Daoy (cell line): ENCODE data around the gene ARHGAP32. TPM values are rescaled to one million over a fixed set of nuclear protein-coding genes. Genes with fewer than 3 reads are reported as not detected.
A peak's percentile ranks its signal among the peaks of the same experiment; 100 is the strongest.

Experiments used
- DNase-seq: peaks from one replicate; pipeline ENCODE4 v3.0.0-alpha.2; 2015; ENCODE audit warnings: low read depth
- total RNA-seq: library from RNA; depleted of rRNA; stranded (reverse); fragments of >200 nt; shearing (Covaris generic); gene quantifications from 2 replicates; pipeline ENCODE4 v1.2.3, GENCODE V29; 2014

The ARHGAP32 gene
- total RNA-seq, 1 experiment from 2014 or later = 5.9 TPM

DNA sequence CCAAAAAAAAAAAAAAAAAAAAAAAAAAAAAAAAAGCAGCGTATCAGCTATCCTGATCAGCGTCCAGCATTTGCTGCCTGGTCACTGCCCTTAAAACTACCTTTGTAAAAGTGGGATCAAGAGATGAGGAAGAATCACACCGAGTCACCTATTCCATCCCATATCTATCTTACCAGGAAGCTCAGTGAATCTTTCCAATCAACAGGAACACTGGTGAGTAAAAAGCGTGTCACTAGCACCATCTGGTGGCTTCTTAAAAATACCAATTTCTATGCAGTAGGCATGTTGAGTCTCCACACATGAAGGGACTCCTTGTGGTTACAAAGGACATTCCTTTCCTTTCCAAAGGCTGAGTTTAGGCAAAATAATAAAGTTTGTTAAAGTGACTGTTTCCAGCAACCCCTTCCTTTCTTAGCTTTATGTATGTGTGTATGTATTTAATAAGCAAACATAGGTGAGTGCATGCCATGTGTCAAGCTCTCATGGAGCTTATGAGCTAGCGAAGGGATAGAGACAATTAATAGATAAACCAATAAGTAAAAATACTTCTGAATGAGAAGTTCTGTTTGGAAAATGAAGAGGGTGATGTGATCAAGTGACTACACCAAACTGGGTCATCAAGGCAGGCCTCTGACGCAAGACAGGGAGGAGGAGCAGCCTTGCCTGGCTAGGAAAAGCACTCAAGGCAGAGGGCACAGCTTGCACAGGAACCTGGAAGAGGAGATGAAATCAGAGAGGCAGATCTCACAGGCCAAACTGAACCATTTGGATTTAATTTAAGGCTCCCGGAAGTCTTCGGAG is 235.5 kb downstream of the ARHGAP32 start:
- peak; percentile 50 for DNase-seq

GRCh38 chr11:128955636-128956035 is 236.5 kb downstream of the ARHGAP32 start:
- DNase-seq = no peak

GRCh38 chr11:128953151-128953550 is 239.0 kb downstream of the ARHGAP32 start:
- DNase-seq = no peak

DNA sequence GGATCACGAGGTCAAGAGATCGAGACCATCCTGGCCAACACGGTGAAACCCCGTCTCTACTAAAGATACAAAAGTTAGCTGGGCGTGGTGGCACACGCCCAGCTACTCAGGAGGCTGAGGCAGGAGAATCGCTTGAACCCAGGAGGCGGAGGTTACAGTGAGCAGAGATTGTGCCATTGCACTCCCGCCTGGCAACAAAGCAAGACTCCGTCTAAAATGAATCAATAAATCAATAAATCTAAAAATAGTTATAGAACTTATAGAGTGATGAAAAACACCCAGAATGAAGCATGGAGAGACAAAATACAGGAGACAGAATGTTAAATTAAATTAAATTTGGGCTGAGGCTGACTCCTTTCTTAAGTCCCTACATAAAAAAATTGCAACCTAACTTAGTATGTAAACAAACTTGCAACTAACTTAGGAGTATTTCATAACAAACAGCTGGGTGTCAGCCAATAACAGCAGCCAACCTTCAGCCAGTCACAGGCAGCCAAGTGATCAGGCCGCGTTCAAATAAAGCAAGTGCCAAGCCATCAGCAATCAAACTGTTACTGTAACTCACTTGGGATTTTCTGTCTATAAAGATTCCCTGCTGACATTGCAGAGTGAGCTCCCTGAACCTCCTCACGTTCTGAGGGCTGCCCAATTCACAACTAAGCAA is 242.2 kb downstream of the ARHGAP32 start:
- DNase-seq = no peak

DNA sequence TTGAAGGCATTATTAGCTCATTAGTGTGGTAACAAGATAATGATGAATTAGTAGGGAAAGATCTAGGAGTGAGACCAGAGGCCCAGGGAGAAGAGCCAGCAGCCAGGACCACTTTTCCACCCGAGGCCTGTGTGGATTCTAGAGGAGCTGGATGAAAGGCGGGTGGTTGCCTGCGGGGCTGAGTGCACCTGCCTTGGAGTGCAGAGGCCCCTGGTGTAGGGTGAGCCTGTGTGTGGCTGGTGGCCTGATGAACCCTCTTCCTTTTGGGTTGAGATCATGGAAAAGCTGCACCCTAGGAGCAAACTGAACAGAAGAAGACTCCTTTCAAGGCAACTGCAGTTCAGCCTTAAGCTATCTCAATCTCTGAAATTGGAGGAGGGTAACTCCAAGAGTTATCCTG is 243.5 kb downstream of the ARHGAP32 start:
- DNase-seq = no peak

GRCh38 chr11:128947773-128948172 is 244.4 kb downstream of the ARHGAP32 start:
- DNase-seq = no peak

DNA sequence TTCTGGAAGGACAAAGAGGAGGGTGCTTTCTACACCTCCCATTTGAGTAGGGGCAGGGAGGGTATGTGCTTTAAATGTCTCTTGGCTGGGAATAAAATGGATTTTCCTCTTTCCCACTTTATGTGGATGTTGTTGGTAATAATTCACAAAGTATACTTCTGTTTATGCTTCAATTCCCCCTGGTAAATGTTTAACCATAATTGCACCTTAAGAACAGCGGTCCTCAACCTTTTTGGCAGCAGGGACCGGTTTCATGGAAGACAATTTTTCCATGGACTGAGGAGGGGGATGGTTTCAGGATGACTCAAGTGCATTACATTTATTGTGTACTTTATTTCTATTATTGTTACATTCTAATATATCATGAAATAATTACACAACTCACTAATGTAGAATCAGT is 245.5 kb downstream of the ARHGAP32 start:
- DNase-seq = no peak

DNA sequence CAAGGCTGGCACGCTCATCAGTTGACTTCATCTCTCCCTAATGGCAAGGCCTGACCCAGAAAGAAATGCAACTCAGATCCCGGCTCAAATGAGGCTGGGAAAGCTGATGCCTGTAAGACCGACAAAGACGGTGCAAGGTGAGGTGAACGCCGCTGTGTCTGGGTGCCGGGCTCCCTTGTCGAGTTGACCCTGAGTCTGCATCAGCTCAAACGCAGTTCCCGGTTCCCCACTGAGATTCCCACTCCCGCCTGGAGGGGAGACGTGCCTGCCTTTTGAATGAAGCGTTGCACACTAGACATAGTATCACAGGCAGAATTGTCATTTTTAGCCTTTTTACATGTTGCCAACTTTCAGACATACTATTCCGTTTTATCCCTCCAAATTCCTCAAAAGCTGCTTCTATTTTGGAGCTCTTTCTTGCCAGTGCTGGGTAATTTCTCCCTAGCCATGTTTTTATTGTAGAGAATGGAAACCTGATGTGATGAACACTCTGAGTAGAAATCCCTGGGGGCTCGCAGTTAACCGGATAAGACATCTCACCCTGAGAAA is 248.6 kb downstream of the ARHGAP32 start:
- DNase-seq = no peak

- no peak for DNase-seq
These were observed 249.2 kb downstream of the ARHGAP32 start, which contains the start of gene TP53AIP1 for GRCh38 chr11:128942817-128943427. TP53AIP1 (minus strand) TSS chr11:128942871; CDS start chr11:128937818, 5,053 bp downstream.

DNA sequence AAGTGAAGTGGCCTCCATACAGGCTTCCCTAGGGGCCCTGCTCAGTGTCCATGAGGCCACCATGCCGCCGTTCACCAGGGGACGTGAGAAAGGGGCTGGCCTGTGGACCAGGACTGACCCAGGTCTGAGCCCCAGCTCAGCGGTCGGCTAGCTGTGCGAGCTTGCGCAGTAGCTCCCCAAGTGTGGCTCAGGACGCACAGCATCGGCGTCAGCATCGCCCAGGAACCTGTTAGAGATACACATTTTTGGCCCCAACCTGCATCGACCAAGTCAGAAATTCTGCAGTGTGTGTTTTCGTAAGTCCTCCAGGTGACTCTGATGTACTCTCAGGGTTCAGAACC is 249.9 kb downstream of the ARHGAP32 start:
- DNase-seq = no peak

DNA sequence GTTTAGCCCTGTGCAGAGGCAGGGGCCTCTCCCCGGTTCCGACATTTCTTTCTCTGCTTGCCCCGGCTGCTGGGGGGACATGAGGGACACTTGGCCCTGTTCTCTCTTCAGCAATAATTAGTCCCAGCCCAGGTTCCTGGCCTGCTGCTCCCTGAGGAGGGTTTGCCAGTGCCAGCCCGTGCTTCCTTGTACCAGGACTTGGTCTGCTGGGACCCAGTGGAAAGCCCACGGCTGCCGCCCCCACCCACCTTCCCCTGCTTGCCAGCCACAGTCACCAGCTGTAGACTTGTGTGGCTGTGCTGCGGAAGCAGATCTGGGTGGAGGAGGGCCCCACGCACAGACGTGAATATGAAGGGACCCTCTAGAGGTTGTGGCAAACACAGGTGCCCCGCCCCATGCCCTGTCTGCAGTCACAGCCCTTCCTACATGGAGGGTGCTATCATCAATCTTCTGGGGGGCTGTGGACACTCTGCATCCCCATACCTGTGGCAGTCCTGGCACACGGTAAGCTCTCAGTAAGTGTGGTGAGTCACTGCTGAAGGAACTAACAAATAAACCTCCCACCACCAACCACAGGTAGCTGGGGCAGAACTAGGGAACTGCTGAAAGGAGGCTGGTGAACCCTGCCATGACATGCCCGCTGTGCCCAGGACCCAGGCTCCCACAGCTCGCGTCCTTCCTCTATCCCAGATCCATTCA is 250.4 kb downstream of the ARHGAP32 start:
- DNase-seq = no peak

DNA sequence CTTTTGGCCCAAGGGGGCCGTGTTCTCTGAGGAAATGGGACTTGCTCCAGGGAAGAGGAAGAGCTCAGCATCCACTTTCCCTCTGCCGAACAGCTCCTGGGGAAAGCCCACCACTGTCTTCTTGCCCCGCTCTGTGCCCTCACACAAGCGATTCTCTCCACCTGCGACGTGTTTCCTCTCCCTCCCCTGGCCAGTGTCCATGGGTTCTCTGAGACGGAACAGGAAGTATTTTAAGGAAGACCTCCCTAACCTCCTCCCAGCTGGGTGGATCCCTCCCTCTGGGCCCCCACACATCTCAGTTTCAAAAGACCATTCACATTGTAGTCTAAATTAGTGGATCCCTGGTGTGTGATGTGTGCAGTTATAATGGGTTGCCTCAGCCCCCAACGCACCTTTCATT is 251.0 kb downstream of the ARHGAP32 start:
- no peak for DNase-seq

DNA sequence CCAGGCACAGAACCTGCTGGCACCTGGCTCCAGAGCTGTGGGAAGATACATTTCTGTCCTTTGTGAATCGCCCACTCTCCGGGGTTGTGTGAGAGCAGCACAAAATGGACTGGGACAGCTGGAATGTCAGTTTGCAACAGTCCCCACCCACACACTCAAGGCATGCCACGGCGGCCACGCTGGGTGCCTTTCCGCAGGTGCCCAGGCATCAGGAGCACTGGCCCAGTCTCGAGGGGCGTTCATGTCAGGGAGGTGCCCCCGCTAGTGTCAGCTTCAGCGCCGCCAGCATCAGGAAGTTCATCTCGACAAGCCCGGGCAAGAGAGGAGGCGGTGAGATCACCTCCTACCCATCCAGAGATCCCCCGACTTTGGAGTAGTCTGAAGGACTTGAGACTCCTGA is 251.5 kb downstream of the ARHGAP32 start:
- DNase-seq = no peak

DNA sequence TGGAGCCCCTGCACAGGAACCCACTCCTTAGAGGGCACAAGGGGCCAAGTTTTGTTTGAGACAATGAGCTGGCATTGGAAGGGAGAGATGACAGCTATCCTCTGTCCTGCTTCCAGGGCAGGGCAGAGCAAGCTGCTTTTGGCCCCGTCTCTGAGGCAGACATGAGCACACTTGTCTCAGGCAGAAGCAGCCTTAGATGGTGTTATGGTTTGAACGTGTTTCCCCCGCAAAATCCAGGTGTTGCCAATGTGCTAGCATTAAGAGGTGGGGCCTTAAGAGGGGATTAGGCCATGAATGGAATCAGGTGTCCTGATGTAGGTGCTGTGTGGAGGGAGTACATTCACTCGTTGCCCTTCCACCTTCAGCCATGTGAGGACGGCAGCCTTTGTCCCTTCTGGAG is 252.0 kb downstream of the ARHGAP32 start:
- no peak for DNase-seq

- DNase-seq = no peak
These were observed 252.5 kb downstream of the ARHGAP32 start for GRCh38 chr11:128939591-128939990.

DNA sequence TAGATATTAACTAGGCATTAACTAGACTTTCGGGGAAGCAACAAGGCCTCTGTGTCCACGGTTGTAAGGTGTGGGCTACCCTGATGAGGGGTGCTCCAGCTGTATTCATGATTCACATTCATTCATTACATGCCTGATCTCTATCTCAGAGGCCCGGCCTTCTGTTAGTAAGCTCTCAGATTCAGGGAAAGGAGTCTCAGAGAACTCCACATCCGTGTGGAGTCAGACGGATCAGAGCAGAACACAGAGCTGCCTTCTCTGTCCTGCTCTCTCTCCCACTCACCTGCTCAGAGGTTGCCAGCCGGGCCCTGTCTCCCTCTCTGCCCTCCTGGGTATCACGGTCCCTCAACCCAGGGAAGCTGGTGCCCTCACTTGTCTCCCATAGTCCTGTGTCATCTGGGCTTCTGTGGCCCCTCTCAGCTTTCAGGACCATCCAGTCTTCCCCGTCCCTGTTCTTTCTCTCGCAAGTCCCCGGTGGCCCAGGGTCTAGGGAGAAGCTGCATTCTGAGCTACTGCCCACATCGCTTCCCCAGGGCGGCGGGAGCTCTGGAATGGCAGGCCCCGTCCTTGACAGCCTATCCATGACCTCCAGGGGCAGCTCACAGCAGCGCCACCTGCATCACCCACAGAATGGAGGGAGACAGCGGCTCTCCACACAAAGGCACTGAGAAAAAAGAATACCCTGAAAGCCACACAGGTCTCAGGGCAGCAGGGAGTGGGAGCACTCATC is 253.8 kb downstream of the ARHGAP32 start:
- no peak for DNase-seq

- no peak for DNase-seq
These were observed 254.6 kb downstream of the ARHGAP32 start for GRCh38 chr11:128937480-128937879.

- DNase-seq = no peak
These were observed 255.4 kb downstream of the ARHGAP32 start for GRCh38 chr11:128936606-128937251.

DNA sequence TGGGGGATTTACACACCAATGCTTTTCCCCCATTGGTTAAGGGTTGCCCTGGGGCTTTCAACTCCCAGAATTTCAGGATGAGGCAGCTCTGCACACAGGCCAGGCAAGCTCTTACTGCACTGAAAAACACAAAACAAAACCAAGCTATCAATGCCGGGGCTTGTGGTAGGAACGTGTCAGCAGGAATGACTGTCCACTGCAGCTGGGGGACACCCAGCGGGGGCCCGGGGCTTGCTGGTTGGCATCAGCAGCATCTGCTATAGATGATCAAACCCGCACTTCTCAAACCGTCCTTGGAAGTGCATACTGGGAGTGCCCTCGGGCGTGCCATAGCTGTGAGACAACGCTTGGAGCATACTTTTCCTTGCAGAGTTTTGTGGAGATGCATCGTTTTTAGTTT is 257.2 kb downstream of the ARHGAP32 start:
- no peak for DNase-seq

DNA sequence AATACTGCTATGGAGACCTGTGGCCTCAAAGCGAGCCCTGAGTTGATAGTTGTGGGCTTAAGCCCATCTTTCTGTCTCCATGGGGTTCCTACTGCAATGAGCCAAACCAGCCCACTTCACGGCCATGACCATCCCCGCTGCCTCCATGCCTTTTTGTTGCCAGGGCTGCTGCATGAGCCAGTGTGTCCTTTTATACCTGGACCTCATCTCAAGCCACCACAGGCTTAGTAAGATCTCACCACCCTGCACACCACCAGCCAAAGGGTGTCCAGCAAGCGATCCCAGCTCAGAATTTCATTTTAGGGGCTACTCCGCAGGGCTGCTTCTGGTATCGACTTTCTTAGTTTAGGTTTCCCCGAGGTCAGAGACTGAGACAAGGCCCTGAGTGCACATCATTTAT is 257.8 kb downstream of the ARHGAP32 start:
- no peak for DNase-seq
